ENCODE results near the gene CCDC174. TPM values are rescaled to one million over a fixed set of nuclear protein-coding genes. Genes with fewer than 3 reads are reported as not detected.

Gene CCDC174
- total and polyA plus RNA-seq, 10 of the 15 experiments (the other 5 are each of a cell fraction or from before 2014, with no cell fraction given): 11.6 to 31.3 (median 19.1) TPM

- no peak for TF ChIP-seq CUX1 (IDR thresholded peaks at IDR 0.05; ENCODE audit: insufficient replicate concordance, low read depth, low read length)
- TF ChIP-seq, protein P1, sequence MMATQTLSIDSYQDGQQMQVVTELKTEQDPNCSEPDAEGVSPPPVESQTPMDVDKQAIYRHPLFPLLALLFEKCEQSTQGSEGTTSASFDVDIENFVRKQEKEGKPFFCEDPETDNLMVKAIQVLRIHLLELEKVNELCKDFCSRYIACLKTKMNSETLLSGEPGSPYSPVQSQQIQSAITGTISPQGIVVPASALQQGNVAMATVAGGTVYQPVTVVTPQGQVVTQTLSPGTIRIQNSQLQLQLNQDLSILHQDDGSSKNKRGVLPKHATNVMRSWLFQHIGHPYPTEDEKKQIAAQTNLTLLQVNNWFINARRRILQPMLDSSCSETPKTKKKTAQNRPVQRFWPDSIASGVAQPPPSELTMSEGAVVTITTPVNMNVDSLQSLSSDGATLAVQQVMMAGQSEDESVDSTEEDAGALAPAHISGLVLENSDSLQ (IDR thresholded peaks at IDR 0.05): no peak
- TF ChIP-seq, protein P2, sequence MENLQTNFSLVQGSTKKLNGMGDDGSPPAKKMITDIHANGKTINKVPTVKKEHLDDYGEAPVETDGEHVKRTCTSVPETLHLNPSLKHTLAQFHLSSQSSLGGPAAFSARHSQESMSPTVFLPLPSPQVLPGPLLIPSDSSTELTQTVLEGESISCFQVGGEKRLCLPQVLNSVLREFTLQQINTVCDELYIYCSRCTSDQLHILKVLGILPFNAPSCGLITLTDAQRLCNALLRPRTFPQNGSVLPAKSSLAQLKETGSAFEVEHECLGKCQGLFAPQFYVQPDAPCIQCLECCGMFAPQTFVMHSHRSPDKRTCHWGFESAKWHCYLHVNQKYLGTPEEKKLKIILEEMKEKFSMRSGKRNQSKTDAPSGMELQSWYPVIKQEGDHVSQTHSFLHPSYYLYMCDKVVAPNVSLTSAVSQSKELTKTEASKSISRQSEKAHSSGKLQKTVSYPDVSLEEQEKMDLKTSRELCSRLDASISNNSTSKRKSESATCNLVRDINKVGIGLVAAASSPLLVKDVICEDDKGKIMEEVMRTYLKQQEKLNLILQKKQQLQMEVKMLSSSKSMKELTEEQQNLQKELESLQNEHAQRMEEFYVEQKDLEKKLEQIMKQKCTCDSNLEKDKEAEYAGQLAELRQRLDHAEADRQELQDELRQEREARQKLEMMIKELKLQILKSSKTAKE (IDR thresholded peaks at IDR 0.05; ENCODE audit: low read depth, poor library complexity, severe bottlenecking): peak; percentile 56
- TF ChIP-seq, protein P3, sequence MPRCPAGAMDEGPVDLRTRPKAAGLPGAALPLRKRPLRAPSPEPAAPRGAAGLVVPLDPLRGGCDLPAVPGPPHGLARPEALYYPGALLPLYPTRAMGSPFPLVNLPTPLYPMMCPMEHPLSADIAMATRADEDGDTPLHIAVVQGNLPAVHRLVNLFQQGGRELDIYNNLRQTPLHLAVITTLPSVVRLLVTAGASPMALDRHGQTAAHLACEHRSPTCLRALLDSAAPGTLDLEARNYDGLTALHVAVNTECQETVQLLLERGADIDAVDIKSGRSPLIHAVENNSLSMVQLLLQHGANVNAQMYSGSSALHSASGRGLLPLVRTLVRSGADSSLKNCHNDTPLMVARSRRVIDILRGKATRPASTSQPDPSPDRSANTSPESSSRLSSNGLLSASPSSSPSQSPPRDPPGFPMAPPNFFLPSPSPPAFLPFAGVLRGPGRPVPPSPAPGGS (IDR thresholded peaks at IDR 0.05; ENCODE audit: borderline replicate concordance, insufficient read depth, low read depth, low read length, poor library complexity, severe bottlenecking): peak; percentile 91
- peak; percentile 43 for TF ChIP-seq RELA (IDR thresholded peaks at IDR 0.05; ENCODE audit: borderline replicate concordance, partially characterized antibody)
- TF ChIP-seq SREBF1 (IDR thresholded peaks at IDR 0.05; ENCODE audit: low read length): no peak
- no peak; the same call in 1 of the 2 replicates for TF ChIP-seq POLR2AphosphoS5 (IDR thresholded peaks at IDR 0.05; ENCODE audit: low read length)
- peak; percentile 96 for TF ChIP-seq NFIC (IDR thresholded peaks at IDR 0.05; ENCODE audit: low read depth, low read length)
- TF ChIP-seq NBN (IDR thresholded peaks at IDR 0.05): peak; percentile 60; the same call in 1 of the 2 replicates
- peak; percentile 83 for TF ChIP-seq DPF2 (IDR thresholded peaks at IDR 0.05)
- peak; percentile 79; the same call in 1 of the 2 replicates for TF ChIP-seq CREM (IDR thresholded peaks at IDR 0.05; ENCODE audit: low read depth)
- TF ChIP-seq NFYB (IDR thresholded peaks at IDR 0.05; ENCODE audit: insufficient read depth, low read depth, low read length): no peak
- TF ChIP-seq MEF2B (IDR thresholded peaks at IDR 0.05; ENCODE audit: partially characterized antibody, poor library complexity, severe bottlenecking): no peak
- peak; percentile 65 for TF ChIP-seq IKZF1 (conservative IDR thresholded peaks at IDR 0.05)
- TF ChIP-seq, protein P4, sequence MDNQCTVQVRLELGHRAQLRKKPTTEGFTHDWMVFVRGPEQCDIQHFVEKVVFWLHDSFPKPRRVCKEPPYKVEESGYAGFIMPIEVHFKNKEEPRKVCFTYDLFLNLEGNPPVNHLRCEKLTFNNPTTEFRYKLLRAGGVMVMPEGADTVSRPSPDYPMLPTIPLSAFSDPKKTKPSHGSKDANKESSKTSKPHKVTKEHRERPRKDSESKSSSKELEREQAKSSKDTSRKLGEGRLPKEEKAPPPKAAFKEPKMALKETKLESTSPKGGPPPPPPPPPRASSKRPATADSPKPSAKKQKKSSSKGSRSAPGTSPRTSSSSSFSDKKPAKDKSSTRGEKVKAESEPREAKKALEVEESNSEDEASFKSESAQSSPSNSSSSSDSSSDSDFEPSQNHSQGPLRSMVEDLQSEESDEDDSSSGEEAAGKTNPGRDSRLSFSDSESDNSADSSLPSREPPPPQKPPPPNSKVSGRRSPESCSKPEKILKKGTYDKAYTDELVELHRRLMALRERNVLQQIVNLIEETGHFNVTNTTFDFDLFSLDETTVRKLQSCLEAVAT (IDR thresholded peaks at IDR 0.05): peak; percentile 81
- peak; percentile 50; the same call in 1 of the 2 replicates for TF ChIP-seq NR2F1 (conservative IDR thresholded peaks at IDR 0.05)
- no peak for TF ChIP-seq ZNF622 (IDR thresholded peaks at IDR 0.05)
- no peak for TF ChIP-seq FOS (IDR thresholded peaks at IDR 0.05; ENCODE audit: borderline replicate concordance, extremely low read depth, insufficient read length)
- peak; percentile 99 for TF ChIP-seq RUNX3 (IDR thresholded peaks at IDR 0.05; ENCODE audit: low read length)
- TF ChIP-seq CBX5 (IDR thresholded peaks at IDR 0.05; ENCODE audit: low read depth): peak; percentile 58; the same call in 1 of the 2 replicates
Observed at GRCh38 chr3:14691239-14691638, 39.7 kb downstream of the CCDC174 start (continued).
